ENCODE results near the gene AIP.

The AIP gene

GRCh38 chr11:67534070-67534679, 51.3 kb downstream of the AIP start:
- no peak for DNase-seq (ENCODE audit: low read depth in 2 of 2)

- no peak for DNase-seq (ENCODE audit: low read depth in 2 of 2)
Measured at GRCh38 chr11:67535561-67535960, 52.7 kb downstream of the AIP start.

- DNase-seq (ENCODE audit: low read depth in 2 of 2): no peak
Measured at GRCh38 chr11:67538306-67538705, 55.5 kb downstream of the AIP start.

GRCh38 chr11:67538823-67539505, 56.1 kb downstream of the AIP start:
- DNase-seq (ENCODE audit: low read depth in 2 of 2): no peak

- no peak for DNase-seq (ENCODE audit: low read depth in 2 of 2)
Measured at GRCh38 chr11:67539550-67539949, 56.7 kb downstream of the AIP start.
